Stimulated activated CD4-positive, alpha-beta T cell treated with anti-CD3 and anti-CD28 coated beads, Interleukin-12 subunit alpha, Interleukin-12 subunit beta, amount 100 ng/mL, for 48 hours (primary cell): Measurements from ENCODE around the gene LOXHD1.
A peak's percentile ranks its signal among the peaks of the same experiment; 100 is the strongest.

Source experiments
- DNase-seq, 3 donors: peaks; one replicate each; pipeline ENCODE4 v3.0.0-alpha.2; 2020; ENCODE audit warnings: low read depth in 2 of 3, low spot score in 1 of 3

Gene LOXHD1

GRCh38 chr18:46575851-46576250, 81.2 kb downstream of the LOXHD1 start:
- no peak for DNase-seq

GRCh38 chr18:46574743-46575115, 82.3 kb downstream of the LOXHD1 start:
- DNase-seq = no peak

DNA sequence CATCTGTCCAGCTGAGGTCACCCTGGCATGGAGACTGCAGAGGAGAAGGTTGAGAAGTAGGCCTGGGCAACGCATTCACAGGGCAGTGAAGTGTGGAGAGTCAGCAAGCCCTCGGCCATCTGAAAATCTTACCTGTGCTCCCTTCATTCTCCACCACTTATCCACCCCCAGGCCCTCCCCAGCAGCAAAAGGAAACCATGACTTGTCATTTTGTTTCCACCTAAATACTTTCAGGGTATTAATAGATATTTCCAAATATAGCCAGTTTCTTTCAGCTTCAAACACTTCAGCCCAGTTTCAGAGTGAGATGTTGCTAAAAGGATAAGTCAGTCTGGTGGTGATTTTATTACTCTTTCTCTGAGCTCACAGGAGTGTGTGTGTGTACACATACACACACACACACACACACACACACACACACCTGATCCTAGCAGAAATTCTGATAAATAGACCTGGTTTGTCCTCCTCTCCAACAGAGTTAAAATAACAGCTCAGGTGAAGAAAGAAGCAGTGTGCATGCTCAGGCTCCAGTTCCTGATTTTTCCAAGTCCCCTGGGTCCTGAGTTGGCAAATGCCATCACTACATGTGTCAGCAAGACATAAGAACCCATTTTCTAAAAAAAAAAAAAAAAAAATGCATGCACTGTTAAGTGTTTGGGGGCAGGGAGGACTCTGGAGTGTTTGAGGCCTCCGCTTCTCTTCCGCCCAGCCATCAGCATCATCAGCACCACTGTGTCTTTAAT, 82.8 kb downstream of the LOXHD1 start:
- DNase-seq = no peak

GRCh38 chr18:46573156-46573555, 83.9 kb downstream of the LOXHD1 start:
- no peak for DNase-seq

GRCh38 chr18:46571756-46572155, 85.3 kb downstream of the LOXHD1 start:
- no peak for DNase-seq

DNA sequence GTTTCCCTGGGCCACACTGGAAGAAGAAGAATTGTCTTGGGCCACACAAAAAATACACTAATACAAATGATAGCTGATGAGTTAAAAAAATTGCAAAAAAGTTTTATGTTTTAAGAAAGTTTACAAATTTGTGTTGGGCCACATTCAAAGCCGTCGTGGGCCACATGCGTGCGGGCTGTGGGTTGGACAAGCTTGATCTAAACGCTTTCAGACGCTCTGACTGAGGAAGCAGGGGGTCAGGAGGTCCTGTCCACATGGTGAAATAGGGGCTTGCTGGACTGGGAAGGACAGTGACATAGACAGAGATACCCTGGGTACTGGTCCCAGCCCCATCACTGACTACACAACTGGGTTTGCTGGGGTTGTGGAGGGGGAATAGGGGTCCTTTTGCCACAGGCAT, 86.4 kb downstream of the LOXHD1 start:
- no peak for DNase-seq

DNA sequence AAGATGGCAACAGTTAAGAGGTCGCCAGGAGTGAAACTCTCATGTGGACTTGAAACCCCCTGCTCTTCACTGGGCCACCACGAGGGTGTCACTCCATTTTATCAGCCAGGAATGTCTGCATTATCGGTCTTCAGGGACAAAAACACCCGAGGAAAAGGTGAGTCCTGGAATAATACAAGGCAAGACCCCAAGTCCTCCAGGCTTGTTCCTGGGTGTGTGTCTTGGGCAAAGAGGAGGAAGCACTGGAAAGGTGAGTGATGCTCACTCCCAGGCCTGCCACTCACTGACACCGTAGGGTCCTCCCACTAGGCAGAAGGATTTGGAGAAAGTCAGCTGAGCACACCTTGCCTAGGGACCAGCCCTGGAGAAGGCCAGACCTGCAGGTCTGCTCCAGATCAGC, 86.9 kb downstream of the LOXHD1 start:
- no peak for DNase-seq

GRCh38 chr18:46569211-46569610, 87.8 kb downstream of the LOXHD1 start:
- DNase-seq = no peak

DNA sequence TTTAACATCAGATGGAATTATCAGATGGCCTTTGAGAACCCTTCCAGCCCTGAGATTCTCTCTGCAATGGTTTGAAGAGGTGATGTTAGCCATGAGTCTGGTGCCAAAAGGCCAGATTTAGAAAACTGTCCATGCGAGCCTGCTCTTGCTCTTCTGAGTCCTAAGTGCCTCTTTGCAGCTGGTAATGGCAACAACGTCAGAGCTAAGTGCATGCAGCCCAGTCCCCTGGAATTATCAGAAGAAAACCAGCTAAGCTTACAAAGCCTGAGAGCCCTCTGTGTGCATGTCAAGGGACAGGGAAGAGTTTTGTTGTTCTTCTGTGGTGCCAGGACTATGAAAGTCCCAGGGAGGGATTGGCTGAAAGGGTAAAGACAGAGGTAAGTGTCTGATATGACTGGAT, 89.8 kb downstream of the LOXHD1 start:
- no peak for DNase-seq

DNA sequence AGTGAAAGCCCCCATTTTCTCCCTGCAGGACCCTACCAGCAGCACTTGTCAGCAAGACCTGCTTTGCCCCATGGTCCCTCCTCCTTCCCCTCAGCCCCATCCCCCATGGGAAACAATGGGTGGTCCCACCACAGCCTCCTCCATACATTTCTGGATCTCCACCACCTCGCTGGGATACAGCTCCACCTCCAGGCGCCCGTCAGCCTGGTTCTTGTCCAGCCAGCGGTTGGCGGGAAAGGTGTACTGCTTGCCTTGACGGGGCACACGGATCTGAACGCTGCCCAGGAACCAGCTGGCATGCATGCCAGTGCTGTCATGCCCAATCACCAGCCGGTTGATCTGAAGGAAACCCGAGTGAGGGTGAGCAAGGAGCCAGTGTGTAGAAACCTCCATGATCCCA, 90.9 kb downstream of the LOXHD1 start:
- no peak for DNase-seq

DNA sequence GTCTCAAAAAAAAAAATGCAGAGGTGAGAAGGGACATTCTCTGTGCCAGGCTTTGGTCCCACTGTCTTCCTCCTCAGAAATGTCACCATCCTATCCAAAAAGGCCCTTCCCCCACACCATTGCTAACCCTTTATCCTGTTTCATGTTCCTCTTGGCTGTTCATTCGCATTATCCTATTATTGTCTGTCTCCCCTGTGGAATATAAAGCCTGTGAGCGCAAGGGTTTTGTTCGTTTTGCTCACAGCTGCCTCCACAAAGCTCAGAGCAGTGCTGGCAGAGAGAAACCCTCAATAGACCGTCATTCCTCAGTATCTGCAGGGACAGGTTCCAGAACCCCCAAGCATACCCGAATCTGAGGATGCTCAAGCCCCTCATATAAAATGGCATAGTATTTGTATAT, 91.8 kb downstream of the LOXHD1 start:
- DNase-seq = no peak

DNA sequence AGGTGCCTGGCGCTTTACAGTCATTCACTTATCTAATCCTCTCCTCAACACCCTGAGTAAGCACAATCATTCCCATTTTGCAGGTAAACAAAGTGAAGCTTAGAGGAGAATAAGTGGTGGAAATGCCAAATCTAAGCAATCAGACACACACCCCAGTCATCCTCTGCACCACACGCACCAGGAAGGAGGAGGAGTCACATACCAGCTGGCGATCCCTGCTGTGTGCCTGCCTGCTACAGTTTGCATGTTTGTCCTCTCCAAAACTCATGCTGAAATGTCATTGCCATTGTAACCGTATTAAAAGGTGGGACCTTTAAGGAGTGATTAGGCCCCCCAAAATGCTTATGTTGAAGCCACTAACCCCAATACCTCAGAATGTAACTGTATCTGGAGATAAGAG, 93.7 kb downstream of the LOXHD1 start:
- no peak for DNase-seq

DNA sequence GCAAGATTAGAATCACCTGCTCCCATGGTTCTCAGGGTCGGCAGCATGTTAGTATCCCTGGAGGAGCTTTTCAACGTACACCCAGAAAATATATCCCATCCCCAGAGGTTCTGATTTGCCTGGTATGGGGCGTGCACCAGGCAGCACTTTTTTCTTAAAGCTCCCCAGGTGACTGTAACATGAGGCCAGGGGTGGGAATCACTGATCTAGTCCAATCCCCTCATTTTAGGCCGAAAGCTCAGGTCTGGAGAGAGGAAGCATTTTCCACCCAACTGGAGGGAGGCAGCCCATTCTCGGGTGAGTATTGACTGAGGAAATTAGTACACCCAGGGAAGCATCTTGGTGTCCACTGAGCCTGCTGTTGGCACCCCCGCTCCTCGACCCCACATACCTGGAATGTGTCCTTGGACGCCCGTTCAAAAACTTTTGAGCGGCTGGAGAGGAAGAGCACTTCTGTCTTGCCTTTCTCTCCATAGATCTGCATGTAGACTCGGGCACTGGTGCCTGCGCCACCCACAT, 94.3 kb downstream of the LOXHD1 start:
- DNase-seq = no peak

GRCh38 chr18:46560671-46561045, 96.4 kb downstream of the LOXHD1 start:
- no peak for DNase-seq

- DNase-seq = no peak
These were observed 96.9 kb downstream of the LOXHD1 start for GRCh38 chr18:46559946-46560670.

- no peak for DNase-seq
These were observed 97.7 kb downstream of the LOXHD1 start for GRCh38 chr18:46559296-46559695.

GRCh38 chr18:46556590-46557206, 100.3 kb downstream of the LOXHD1 start:
- DNase-seq = no peak

- DNase-seq = peak in 2 of 3 donors; percentile 2
These were observed 101.3 kb downstream of the LOXHD1 start for GRCh38 chr18:46555724-46556123.

DNA sequence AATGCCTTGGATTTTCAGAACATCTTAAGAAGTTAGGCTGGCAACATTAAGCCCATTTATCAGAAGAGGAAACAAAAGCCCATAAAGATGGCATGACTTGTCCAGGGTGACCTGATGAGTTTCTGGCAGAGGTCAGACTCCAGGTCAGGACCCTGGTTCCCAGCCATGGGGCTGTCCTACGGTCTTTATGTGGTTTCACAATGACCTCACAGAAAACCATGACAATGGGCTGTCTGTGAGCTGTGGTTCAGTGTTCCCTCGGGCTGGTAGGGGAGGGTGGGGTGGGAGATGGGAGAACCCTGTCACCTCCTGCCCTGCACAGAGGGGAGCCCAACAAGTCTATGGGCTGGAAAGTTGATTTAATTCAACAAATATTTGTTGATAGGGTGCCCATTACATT, 101.8 kb downstream of the LOXHD1 start:
- DNase-seq = no peak

DNA sequence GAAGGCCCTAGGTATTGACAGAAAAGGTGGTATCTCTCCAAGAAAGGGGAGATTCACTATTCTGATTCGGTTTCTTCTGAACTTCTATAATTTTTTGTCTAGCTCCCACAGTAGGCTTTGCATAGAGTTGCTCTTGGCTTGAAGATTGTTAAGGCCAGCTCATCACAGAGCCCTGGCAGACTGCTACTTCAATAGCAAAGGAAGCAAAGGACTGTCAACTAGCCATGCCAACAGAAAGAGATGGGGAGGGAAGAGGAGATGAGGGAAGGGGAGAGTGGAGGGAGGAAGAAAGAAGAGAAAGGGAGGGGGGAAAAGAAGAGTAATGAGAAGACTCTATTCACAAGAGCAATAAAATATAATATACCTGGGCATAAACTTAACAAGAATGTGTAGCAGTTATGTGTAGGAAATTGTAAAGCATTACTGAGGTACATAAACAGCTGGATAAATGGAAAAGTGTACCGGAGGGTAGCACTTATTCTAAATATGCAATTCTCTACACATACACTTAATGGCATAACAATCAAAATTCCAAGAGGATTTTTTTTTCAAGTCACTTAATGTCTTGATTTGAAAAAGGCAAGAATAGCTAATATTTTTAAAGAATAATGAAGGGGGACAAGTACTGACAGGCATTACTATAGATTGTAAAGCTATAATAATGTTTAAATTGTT, 102.5 kb downstream of the LOXHD1 start:
- no peak for DNase-seq

DNA sequence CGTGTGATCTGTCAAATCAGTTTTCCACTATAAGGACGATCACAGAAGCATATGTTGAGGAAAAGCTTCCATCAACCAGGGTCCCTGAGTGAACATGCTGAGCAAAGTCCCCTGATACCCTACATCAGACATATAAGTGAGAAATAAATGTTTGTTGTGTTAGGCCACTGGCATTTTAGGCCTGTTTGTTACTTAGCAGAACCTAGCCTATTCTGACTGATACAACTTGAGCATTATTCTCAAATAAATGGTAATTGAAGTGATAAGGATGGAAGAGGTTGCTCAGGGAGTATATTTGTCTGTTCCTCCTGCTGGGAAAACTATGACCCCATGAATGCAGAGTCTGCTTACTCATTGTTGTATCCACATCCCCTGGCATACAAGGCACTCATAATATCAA, 106.4 kb downstream of the LOXHD1 start:
- no peak for DNase-seq

DNA sequence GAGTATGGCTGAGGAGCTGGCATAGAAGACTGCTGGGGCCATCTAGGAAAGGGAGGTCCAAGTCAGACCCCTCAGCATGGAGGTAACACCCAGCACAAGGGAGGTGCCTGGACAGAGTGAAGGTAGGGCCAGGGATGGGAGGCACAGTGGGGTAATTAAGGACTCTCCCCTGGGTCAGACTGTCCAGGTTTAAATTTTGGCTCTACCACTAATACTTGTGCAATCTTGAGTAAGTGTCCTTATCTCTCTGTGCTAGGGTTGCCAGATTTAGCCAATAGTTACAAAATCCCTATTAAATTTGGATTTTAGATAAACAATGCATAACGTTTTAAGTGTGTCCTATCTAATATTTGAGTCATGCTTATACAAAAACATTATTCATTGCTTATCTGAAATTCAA, 109.5 kb downstream of the LOXHD1 start:
- no peak for DNase-seq
